Nephron (organoid): ENCODE results near the gene TPPP3.

ENCODE experiments used
- H3K27ac Mint-ChIP-seq, 3 experiments: 2 replicates each; pipeline ENCODE4 v1.8.0; 2020; ENCODE audit warnings: mixed read lengths in 3 of 3, mild to moderate bottlenecking in 2 of 3, moderate library complexity in 1 of 3
- H3K27me3 Mint-ChIP-seq: 2 replicates; pipeline ENCODE4 v1.8.0; 2021; ENCODE audit warnings: low read depth, mild to moderate bottlenecking, moderate library complexity, mixed read lengths
- H3K36me3 Mint-ChIP-seq: 2 replicates; pipeline ENCODE4 v1.8.0; 2020; ENCODE audit warnings: low read depth, mixed read lengths
- H3K4me1 Mint-ChIP-seq: 2 replicates; pipeline ENCODE4 v1.8.0; 2020; ENCODE audit warnings: mixed read lengths
- H3K4me3 Mint-ChIP-seq, 3 experiments: 2 replicates each; pipeline ENCODE4 v1.8.0; 2020; ENCODE audit warnings: mild to moderate bottlenecking in 3 of 3, mixed read lengths in 3 of 3, moderate library complexity in 2 of 3
- H3K9me3 Mint-ChIP-seq: 2 replicates; pipeline ENCODE4 v1.8.0; 2020; ENCODE audit warnings: mixed read lengths
- CTCF ChIP-seq, 3 experiments: fragments of 200-600 bp; sonication (generic); IDR thresholded peaks; one replicate each; pipeline ENCODE4 v1.5.0; 2021; ENCODE audit warnings: antibody characterized with exemption in 3 of 3; ENCODE audit not compliant: unreplicated experiment in 3 of 3

Gene TPPP3

GRCh38 chr16:67393111-67393787 is at the start of gene TPPP3:
TPPP3 (minus strand) TSS chr16:67393498; CDS start chr16:67391111, 2,387 bp downstream.
- H3K4me1 Mint-ChIP-seq, result peaks cover 38% of the 10 kb centered on the region
- H3K27me3 Mint-ChIP-seq, result peaks cover 19% of the 10 kb centered on the region
- peak; percentile 70 to 94 (median 86) for TF ChIP-seq CTCF (IDR thresholded peaks at IDR 0.05; ENCODE audit: unreplicated experiment in 3 of 3)
- no peaks in the 10 kb centered on the region for H3K9me3 Mint-ChIP-seq
- no peaks in the 10 kb centered on the region for H3K36me3 Mint-ChIP-seq
- H3K4me3 Mint-ChIP-seq, result peak within 1 kb of the TSS; percentile 78 to 83 (median 79)
- H3K27ac Mint-ChIP-seq, result peak within 1 kb of the TSS; percentile 73 to 88 (median 77)

GRCh38 chr16:67442581-67443255 is 49.4 kb upstream of the TPPP3 start:
- TF ChIP-seq CTCF (IDR thresholded peaks at IDR 0.05; ENCODE audit: unreplicated experiment in 3 of 3), result no peak
- Mint-ChIP-seq H3K36me3 (peaks cover 24% of the 10 kb centered on the region), H3K27ac (peak overlapping the region in 1 of 3 experiments; percentile 98), H3K9me3 (no peaks in the 10 kb centered on the region), H3K4me3 (no peak overlapping the region), H3K27me3 (no peaks in the 10 kb centered on the region), H3K4me1 (peaks cover 59% of the 10 kb centered on the region)

GRCh38 chr16:67441907-67442306 is 48.6 kb upstream of the TPPP3 start:
- Mint-ChIP-seq H3K4me1 (peaks cover 50% of the 10 kb centered on the region), H3K27me3 (no peaks in the 10 kb centered on the region), H3K36me3 (peaks cover 29% of the 10 kb centered on the region), H3K4me3 (no peak overlapping the region), H3K9me3 (no peaks in the 10 kb centered on the region), H3K27ac (peak overlapping the region in 2 of 3 experiments; percentile 23 to 53)
- TF ChIP-seq CTCF (IDR thresholded peaks at IDR 0.05; ENCODE audit: unreplicated experiment in 3 of 3), result no peak

GRCh38 chr16:67441271-67441753 is 48.0 kb upstream of the TPPP3 start:
- H3K9me3 Mint-ChIP-seq, result no peaks in the 10 kb centered on the region
- no peak overlapping the region for H3K4me3 Mint-ChIP-seq
- peak overlapping the region in 2 of 3 experiments; percentile 23 to 53 for H3K27ac Mint-ChIP-seq
- no peak for TF ChIP-seq CTCF (IDR thresholded peaks at IDR 0.05; ENCODE audit: unreplicated experiment in 3 of 3)
- H3K36me3 Mint-ChIP-seq, result peaks cover 28% of the 10 kb centered on the region
- H3K27me3 Mint-ChIP-seq, result no peaks in the 10 kb centered on the region
- H3K4me1 Mint-ChIP-seq, result peaks cover 44% of the 10 kb centered on the region

- Mint-ChIP-seq H3K4me1 (peaks cover 28% of the 10 kb centered on the region), H3K4me3 (no peak overlapping the region), H3K27me3 (no peaks in the 10 kb centered on the region), H3K9me3 (no peaks in the 10 kb centered on the region), H3K36me3 (peaks cover 28% of the 10 kb centered on the region), H3K27ac (peak overlapping the region in 1 of 3 experiments; percentile 37)
- TF ChIP-seq CTCF (IDR thresholded peaks at IDR 0.05; ENCODE audit: unreplicated experiment in 3 of 3), result no peak
Measured at GRCh38 chr16:67438824-67439393, 45.6 kb upstream of the TPPP3 start.
